ENCODE measurements around the gene UBE2C.

- TF ChIP-seq EZH2 (optimal IDR thresholded peaks at IDR 0.05; ENCODE audit: low read depth, low read length) (no peak), CTCF (IDR thresholded peaks at IDR 0.05; ENCODE audit: low read length) (no peak)
Observed at GRCh38 chr20:45816951-45817350, 4.5 kb downstream of the UBE2C start.

Data from MM.1S (cell line).